UCSD-AML1 (cell line): ENCODE results near the gene EFHD2.

ENCODE experiments used
- DNase-seq: peaks from one replicate; lab custom pipeline; 2025; ENCODE audit not compliant: unreplicated experiment; lab: John Stamatoyannopoulos, UW

The EFHD2 gene

DNA sequence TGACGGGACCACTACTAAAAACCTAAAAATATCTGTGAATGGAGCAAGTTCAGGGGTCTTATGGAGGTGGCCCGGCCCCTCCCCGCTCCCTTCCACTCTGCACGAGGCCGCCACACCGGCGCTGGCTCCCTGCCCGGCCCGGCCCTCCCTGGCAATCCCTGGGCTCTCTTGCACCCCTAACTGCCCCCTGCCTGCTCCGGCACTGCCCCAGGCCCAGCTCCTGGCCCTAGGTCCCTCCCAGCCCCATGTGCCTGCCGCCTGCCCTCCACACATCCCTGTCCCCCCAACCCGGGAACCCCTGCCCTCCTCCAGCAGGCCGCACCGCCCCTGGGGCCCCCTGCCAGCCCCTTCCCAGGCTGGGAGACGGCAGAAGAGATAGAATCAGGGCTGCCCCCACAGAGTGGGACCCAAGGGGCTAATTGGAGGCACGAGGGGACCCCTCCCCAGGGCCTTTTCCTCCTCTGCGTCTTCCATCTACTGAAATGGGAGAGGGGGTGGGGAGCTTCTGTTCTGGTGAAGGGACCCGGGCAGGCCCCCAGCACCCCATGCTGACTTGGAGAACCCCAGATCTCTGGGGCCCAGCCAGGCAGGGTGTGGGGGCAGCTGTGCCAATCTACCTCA lies 19.2 kb downstream of the EFHD2 start:
- no peak for DNase-seq

DNA sequence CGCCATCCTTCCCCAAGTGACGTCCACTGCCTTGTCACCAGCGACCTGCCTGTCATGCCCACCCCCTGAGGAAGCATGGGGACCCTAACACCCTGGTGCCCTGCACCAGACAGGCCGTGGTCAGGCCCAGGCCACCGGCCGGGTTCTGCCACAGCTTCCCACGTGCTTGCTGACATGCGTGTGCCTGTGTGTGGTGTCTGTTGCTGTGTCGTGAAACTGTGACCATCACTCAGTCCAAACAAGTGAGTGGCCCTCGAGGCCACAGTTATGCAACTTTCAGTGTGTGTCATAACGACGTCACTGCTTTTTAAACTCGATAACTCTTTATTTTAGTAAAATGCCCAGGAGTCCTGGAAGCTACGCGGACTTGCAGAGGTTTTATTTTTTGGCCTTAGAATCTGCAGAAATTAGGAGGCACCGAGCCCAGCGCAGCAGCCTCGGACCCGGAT lies 20.0 kb downstream of the EFHD2 start:
- DNase-seq: no peak

DNA sequence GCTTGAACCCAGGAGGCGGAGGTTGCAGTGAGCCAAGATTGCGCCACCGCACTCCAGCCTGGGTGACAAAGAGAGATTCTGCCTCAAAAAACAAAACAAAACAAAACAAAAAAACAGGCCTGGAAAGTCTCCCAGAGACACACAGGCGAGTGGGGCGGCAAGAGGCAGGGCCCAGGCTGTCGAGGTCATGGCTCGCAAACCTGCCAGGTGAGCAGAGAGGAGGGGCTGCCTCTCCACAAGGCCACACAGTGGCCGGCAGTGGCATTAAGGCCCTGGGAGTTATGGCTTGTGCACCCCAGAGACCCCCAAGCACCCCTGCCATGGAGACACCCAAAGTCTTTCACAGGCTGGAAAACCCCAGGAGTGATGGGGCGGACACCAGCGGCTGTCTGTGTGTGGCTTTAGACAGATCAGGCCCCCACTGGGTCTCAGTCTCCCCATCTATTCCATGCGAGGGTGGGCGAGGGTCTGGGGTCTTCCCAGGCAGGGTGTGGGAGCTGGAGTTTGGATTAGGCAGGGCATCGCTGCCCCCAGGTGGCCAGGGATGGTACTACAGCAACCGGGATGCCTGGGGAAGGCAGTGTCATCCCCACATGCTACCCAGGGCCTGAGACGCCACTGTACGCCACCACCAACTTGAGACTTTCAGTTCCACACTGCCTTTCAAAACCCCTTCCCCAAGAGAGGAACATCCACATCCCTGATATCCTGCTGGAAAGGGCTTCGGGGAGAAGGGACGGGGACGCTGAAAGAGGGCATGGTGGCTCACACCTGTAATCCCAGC lies 21.3 kb downstream of the EFHD2 start:
- DNase-seq: peak; percentile 70

DNA sequence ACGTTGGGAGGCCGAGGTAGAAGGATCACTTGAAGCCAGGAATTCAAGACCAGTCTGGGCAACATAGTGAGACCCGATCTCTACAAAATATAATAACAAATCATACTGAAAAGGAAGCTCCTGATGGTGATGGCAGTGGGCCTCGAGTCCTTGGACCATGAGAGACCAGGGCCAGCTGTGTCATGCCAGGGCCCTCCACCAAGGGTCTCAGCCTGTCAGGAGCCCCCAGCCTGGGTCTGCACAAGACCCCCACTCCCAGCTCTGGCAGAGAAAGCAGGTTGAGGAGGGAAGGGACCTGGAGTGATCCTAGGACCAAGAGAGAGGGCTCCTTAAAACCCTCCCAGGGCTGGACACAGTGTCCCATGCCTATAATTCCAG lies 21.9 kb downstream of the EFHD2 start:
- no peak for DNase-seq

DNA sequence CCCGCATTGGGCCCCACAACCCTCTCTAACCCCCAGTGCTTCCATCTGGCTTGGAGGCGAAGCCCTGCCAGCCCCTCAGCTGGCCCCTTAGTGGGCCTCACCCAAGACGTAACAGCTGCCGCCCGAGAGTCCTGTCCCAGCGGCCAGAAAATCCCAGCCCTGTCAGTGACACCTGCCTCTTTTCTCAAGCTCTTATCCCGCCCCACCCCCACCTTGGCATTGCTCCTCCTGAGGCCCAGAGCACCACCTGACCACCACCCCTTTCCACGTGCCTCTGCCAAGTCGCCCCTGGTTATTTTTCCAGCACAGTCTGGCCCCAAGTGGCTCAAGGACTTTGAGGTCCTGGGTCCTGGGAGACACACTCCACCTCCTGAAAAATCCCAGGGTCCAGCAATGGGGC lies 22.6 kb downstream of the EFHD2 start:
- DNase-seq: no peak

DNA sequence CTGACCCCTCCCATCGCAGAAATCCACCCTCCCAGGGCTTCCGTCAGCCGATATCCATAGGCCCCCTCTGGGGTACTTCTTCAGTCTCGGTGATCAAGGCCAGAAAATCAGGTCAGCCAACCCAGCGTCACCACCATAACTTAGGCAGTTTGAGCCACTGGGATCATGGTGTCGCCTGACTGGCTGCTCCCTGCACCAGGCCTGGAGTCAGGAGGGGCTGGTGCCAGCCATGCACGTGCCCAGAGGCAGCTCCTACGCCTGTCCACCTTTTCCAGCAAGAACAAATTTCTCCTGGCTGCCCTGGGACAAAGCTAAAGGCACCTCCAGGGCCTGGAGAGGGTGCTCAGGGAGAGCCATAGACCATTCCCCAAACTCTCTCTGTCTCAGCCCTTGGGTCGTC lies 23.8 kb downstream of the EFHD2 start:
- DNase-seq: no peak

DNA sequence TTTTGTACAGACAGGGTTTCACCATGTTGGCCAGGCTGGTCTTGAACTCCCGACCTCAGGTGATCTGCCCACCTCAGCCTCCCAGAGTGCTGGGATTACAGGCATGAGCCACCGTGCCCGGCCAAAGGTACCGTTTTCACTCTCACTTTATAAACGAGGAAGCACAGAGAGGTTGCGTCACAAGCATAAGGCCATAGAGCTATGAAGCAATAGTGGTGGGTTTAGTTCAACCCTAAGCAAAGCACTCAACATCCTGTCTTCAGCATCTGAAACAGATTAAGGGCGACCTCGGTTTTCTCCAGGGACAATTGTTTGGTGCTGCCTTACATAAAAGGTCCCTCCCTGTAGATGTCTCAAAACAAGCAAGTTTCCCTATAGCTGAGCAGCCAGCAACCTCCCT lies 25.1 kb downstream of the EFHD2 start:
- DNase-seq: peak; percentile 29

DNA sequence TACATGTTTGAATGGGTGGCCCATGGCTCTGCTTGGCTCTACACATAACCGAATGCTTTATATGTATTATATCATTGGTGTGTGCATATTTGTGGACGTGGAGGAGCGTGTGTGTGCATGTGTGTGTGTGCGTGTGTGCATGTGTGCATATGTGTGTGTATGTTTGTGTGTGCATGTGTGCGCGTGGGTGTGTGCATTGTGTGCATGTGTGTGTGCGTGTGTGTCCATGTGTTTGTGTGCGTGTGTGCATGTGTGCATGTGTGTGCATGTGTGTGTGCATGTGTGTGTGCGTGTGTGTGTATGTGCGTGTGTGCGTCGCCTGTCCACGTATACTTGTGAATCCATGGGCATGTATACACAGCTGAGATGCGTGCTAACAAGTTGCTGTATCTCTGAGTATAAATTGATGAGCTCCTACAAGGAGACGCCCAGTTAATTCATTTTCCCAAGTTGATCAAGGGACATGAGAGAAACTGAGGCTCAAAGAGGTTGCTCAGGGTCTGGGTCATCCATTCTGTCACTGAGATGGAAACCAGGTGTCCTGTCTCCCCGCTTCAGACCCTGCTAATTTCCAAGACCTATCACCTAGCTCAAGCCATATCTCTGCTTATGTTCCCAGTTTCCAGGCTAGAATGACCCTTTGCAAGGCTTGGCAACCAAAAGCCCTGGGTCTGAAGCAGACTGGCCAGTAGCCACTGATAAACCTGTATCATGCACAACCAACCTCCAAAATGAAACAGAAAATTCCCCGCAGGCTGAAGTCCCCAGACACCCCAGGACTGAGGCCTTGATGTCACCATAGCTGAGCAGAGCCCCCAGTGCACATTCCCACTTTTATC lies 25.8 kb downstream of the EFHD2 start:
- no peak for DNase-seq

DNA sequence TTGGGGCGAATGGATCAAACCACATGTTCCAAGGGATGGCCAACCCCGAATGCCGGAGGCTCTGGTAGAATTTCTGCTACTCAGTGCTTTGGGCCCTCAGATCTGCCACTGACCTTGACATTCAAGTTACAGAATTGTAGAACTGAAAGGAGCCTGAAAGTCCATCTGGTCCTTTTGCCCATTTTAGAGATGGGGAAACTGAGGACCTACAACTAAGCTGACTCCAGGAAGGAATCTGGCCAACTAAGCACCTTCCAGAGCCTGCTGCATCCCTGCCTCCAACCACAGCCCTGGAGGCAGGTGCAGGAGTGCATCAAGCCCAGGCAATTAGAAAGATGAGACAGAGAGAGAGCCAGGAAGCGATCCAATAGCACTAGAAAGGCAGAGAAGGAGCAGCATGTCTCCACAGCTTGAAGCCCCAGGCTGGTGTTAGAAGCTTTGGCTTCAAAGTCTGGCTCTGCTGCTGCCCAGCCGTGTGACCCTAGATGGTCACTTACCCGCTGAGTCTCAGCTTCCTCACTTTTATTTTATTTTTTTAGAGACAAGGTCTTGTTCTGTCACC lies 27.3 kb downstream of the EFHD2 start:
- DNase-seq: no peak

DNA sequence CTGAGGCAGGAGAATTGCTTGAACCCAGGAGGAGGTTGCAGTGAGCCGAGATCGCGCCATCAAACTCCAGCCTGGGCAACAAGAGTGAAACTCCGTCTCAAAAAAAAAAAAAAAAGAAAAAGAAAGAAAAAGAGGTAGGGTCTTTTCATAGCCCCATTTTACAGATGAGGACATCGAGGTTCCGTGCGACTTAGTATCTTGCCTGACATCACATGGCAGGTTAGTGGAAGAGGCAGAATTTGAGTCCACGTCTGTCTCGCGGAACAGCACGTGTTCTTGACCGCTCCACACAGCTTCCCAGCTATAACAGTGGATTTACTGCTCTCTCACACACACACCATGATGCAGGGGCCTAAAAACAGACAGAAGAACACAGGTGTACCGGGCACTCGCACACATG lies 29.6 kb downstream of the EFHD2 start:
- DNase-seq: no peak

DNA sequence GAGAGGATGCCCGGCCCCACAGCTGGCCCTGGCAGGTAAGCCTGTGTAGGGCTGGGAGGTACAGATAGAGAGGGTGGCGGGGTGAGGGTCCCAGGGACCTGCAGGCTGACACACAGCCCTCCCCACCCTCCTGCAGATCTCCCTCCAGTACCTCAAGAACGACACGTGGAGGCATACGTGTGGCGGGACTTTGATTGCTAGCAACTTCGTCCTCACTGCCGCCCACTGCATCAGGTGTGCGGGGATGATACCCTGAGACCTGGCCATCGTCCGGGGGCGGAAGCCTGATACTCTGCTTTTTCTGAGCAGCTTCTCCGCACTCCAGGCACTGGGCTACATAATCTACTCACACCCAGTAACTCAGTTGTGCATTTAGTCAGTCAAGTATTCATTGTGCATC lies 30.7 kb downstream of the EFHD2 start:
- DNase-seq: no peak

DNA sequence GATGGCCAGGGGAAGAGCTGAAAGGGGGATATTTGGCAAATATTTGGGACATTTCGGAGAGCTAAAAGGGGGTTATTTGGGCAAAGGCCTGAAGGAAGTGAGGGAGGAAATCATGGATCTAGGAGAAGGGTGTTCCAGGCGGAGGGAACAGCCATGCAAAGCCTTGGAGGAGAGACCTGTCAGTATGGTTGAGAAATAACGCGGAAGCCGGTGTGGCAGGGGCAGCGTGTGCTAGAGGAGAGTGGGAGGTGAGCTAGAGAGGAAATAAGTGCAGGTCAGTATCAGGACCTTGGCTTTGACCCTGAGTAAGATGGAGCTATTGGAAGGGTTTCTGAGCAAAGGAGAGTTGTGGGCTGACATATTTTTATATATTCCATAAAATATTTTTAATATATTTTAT lies 31.6 kb downstream of the EFHD2 start:
- no peak for DNase-seq

DNA sequence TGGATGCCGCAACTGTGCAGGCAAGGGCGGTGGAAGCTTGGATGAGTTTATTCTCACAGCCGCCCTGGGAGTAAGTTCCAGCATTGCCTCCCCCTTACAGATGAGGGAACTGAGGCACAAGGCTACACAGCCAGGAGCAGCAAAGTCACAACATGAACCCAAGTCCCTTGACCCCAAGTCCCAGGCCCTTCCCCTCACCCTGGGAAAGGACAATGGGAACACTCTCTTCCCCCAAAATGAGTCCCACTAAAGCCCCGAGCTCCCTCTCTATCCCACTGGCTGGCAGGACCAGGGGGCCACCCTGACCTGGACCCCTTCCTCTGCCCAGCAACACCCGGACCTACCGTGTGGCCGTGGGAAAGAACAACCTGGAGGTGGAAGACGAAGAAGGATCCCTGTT lies 32.4 kb downstream of the EFHD2 start:
- DNase-seq: no peak

DNA sequence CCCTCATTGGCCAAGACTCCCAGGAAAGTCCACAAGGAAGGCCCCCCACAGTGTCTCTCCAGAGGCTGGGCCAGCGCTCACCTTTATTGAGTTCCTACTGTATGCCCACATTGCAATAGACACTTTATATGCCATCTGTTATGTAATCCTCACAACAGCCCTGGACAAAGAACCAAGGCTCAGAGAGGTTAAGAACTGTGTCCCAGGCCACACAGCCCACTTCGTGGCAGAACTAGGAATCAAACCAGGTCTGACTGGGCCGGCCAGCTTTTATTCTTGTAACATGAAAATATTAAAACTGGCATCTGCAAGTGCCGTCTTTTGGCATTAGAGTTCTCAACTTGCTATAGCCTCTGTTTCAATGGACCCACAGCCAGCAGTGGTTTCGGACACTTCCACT lies 33.1 kb downstream of the EFHD2 start:
- no peak for DNase-seq

DNA sequence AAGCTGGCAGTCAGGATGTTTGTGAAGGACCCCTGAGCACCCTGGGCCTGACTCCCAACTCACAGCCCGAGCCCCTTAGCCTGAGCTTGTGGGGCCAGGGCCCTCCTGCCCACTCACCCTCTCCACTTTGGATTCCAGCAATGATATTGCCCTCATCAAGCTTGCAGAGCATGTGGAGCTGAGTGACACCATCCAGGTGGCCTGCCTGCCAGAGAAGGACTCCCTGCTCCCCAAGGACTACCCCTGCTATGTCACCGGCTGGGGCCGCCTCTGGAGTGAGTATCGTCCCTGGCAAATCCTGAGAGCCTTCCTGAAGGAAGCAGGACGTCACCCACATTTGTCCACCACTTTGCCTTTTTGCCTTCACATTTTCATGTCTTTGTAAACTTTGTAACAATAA lies 33.6 kb downstream of the EFHD2 start:
- DNase-seq: no peak

DNA sequence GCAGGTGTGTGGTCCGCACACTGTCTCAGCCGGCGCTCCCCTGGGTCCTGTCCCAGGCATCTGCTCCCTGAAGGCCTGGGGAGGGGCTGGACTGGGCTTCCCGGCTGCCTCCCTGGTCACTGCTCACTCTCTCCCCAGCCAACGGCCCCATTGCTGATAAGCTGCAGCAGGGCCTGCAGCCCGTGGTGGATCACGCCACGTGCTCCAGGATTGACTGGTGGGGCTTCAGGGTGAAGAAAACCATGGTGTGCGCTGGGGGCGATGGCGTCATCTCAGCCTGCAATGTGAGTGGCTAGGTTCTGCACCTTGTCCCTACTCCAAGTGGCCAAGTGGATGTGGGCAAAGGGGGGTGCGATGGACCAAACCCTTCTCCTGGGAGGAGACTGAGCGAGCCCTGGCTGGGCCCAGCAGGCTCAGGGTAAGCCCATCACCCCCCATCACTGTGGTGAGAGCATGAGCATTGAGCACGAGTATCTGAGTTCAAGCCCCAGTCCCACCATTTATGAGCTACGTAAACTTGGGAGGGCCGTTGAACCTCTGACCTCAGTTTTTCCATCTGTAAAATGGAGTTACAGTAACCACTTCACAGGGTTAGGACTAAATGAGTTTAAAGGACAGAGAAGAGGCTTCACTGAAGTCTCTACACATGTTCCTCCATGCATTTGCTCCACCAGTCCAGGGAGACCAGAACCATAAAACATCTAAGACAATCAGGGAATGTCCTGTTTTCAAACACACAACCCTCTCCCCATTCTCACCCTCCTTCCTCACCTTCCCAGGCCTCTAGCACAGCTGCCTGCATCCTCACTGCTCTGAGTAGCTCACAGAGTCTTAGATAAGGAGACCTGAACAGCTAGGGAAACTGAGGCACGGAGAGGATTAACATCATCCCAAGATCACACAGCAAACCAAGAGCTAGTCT lies 35.0 kb downstream of the EFHD2 start:
- DNase-seq: no peak

DNA sequence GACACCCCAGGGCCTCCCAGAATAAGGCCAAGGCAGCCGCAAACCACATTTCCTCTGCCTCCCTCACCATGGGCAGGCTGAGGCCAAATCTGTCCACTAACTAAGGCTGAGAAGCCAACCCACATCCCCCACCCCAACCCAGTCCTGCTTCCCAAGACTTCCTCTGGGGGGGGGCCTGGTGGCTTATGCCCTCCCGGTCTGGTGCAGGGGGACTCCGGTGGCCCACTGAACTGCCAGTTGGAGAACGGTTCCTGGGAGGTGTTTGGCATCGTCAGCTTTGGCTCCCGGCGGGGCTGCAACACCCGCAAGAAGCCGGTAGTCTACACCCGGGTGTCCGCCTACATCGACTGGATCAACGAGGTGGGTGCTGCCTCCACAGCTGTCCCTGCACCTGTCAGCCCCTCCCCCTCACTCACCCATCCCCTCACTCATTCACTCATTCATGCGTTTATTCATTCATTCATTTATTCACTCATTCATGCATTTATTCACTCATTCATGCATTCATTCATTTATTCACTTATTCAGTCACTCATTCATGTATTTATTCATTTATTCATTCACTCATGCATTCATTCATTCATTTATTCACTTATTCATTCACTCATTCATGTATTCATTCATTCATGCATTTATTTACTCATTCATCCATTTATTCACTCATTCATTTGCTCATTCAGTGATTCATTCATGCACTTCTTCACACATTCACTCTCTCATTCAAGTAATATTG lies 35.9 kb downstream of the EFHD2 start:
- peak; percentile 65 for DNase-seq

DNA sequence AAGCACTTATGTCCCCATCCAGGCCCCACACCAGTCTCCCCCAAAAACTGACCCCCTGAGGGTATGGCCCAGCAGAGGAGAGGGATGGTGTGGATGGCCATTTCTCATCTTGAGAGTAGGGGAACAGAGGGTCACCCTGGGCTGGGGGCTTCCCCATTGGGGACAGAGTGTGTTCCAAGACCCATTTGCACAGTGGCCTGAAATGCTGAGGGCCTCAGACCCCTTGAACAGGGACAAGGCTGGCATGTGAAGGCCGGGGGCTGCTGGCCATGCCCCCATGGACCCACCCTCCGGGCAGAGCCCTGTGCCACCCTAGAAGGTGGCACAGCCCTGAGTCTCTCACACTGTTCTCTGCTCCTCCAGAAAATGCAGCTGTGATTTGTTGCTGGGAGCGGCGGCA lies 36.5 kb downstream of the EFHD2 start:
- no peak for DNase-seq

DNA sequence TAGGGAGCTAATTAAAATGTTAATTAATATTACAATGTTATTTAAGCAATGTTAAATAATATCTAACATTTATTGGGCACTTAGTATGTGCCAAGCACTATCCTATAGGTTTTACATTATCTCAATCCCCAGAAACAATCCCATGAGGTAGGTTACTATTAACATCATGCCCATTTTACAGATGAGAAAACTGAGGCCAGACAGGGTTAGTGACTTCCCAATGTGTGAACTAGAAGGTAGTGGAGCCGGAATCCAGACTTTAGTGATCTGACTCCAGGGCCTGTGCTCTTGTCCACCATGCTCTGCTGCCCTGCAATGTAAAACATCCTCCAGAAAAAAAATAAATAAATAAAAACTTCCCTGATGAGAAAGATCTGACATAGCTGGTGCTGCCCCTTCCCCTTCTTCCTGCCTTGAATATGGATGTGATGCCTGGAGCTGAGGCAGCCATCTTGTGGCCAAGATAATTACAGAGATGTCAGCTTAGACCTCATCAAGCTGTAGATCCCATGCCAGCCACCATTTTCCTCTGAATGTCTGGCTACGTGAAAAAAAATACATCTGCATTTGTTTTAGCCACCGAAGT lies 39.3 kb downstream of the EFHD2 start:
- DNase-seq: no peak

DNA sequence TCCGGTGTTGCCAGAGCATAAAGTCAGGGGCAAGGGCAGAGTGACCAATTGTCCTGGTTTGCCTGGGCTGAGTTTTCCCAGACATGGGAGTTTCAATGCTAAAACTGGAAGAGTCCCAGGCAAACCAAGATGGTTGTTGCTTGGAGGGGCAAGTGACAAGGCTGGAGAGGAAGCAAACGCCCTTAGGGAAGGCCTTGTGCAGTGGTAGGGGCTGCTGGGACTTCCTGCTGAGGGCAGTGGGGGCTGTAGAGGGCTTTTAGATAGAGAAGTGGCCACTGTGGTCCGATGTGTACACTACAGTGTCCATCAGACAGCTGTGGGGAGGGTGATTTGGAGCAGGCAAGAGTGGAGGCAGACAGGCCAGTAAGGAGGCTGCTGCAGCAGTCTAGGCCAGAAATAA lies 39.9 kb downstream of the EFHD2 start:
- DNase-seq: no peak
